K562 (cell line): ENCODE measurements around the gene ANKS1A.

ENCODE experiments used
- MEF2D ChIP-seq: conservative IDR thresholded peaks from 2 replicates; pipeline ENCODE4 v1.6.1; 2016; ENCODE audit warnings: low read depth, missing genetic modification characterization, missing compliant biosample characterization
- MXI1 ChIP-seq: IDR thresholded peaks from 2 replicates; pipeline ENCODE4 v1.6.1; 2011; ENCODE audit warnings: low read depth, mild to moderate bottlenecking, improper control_type of control experiment, low read length

DNA sequence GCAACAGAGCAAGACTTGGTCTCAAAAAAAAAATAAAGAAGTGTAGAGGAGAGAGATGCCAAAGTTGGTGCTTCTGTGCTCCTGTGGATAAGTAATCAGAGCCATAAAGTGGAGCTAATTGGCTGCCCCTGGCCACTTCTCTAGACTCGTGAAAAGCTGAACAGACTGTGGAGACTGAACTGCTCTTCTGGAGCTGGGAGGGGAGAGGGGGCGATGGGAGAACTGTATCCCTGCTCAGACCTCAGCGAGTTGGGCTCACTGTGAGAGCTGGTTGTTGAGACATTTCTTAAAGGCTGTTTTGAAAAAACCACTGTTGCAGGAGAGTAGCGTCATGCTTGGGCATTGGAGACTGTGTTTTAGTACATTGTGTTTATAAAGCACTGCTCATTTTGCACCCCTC, 126.4 kb downstream of the ANKS1A start:
- TF ChIP-seq MEF2D (tag) = no peak
- no peak for TF ChIP-seq MXI1
